HUES48 (cell line): ENCODE data around the gene PPP3CA.
"Not testable (repeated sequence)": the region's sequence is repeated elsewhere in the genome, so short reads cannot be mapped to it uniquely, and the experiment has no call there.

Experiments used
- H3K27ac ChIP-seq: one replicate; pipeline ENCODE4 v1.7.0; 2013; ENCODE audit warnings: low read depth, low read length, inconsistent platforms
- H3K27me3 ChIP-seq: 2 replicates; pipeline ENCODE4 v1.6.1; 2013; ENCODE audit warnings: mild to moderate bottlenecking, low read length; ENCODE audit not compliant: control insufficient read depth, insufficient read depth
- H3K36me3 ChIP-seq: 2 replicates; pipeline ENCODE4 v1.6.1; 2013; ENCODE audit warnings: low read length; ENCODE audit not compliant: control insufficient read depth, insufficient read depth
- H3K4me1 ChIP-seq: 2 replicates; pipeline ENCODE4 v1.6.1; 2013; ENCODE audit warnings: mild to moderate bottlenecking, low read length; ENCODE audit not compliant: control insufficient read depth, insufficient read depth
- H3K4me3 ChIP-seq: 2 replicates; pipeline ENCODE4 v1.5.1; 2013; ENCODE audit warnings: mild to moderate bottlenecking, low read depth, low read length
- H3K9ac ChIP-seq: 2 replicates; pipeline ENCODE4 v1.6.1; 2013; ENCODE audit warnings: mild to moderate bottlenecking, low read depth, low read length, moderate library complexity
- H3K9me3 ChIP-seq: 2 replicates; pipeline ENCODE4 v1.6.1; 2013; ENCODE audit warnings: low read length; ENCODE audit not compliant: control insufficient read depth, insufficient read depth

The PPP3CA gene

DNA sequence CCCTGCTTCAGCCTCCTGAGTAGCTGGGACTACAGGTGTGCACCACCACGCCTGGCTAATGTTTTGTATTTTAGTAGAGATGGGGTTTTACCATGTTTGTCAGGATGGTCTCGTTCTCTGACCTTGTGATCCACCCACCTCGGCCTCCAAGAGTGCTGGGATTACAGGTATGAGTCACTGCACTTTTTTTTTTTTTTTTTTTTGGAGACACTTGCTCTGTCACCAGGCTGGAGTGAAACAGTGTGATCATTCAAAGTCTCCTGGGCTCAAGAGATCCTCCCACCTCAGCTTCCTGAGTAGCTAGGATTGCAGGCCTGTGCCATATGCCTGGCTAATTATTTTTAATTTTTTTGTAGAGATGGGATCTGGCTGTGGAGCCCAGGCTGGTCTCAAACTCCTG is 338.8 kb downstream of the PPP3CA start:
- H3K27ac ChIP-seq: no peak overlapping the region
- H3K4me3 ChIP-seq: no peak overlapping the region
- no peaks in the 10 kb centered on the region for H3K36me3 ChIP-seq
- no peaks in the 10 kb centered on the region for H3K9me3 ChIP-seq
- no peaks in the 10 kb centered on the region for H3K4me1 ChIP-seq
- H3K9ac ChIP-seq: no peak overlapping the region
- H3K27me3 ChIP-seq: no peaks in the 10 kb centered on the region

DNA sequence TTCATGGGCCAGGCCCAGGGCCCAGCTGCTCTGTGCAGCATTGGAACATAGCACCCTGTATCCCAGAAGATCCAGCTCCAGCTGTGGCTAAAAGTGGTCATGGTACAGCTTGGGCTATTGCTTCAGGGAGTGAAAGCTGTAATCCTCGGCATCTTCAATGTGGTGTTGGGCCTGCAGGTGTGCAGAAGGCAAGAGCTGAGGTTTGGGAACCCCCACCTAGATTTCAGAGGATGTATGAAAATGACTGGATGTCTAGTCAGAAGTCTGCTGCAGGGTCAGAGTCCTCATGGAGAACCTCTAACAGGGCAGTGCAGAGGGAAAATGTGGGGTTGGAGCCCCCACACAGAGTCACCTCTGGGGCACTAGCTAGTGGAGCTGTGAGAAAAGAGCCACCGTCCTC is 341.7 kb downstream of the PPP3CA start:
- Histone ChIP-seq H3K27me3 (no peaks in the 10 kb centered on the region), H3K27ac (no peak overlapping the region), H3K4me3 (no peak overlapping the region), H3K36me3 (no peaks in the 10 kb centered on the region), H3K9me3 (no peaks in the 10 kb centered on the region), H3K9ac (no peak overlapping the region), H3K4me1 (no peaks in the 10 kb centered on the region)

DNA sequence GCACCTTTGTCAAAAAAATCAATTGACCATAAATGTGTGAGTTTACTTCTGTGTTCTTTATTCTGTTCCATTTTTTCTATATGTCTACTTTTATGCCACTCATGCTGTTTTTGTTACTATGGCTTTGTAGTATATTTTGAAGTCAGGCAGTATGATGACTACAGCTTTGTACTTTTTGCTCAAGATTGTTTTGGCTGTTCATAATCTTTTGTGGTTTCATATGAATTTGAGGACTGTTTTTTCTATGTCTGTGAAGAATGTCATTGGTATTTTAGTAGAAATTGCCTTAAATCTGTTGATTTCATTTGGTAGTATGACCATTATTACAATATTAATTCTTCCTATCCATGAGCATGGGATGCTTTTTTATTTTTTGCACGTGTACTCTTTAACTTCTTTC is 346.8 kb downstream of the PPP3CA start:
- Histone ChIP-seq H3K27me3 (no peaks in the 10 kb centered on the region), H3K9ac (no peak overlapping the region), H3K4me3 (no peak overlapping the region), H3K36me3 (no peaks in the 10 kb centered on the region), H3K9me3 (no peaks in the 10 kb centered on the region), H3K27ac (no peak overlapping the region), H3K4me1 (peaks cover 4% of the 10 kb centered on the region; the same call in 1 of the 2 replicates)

DNA sequence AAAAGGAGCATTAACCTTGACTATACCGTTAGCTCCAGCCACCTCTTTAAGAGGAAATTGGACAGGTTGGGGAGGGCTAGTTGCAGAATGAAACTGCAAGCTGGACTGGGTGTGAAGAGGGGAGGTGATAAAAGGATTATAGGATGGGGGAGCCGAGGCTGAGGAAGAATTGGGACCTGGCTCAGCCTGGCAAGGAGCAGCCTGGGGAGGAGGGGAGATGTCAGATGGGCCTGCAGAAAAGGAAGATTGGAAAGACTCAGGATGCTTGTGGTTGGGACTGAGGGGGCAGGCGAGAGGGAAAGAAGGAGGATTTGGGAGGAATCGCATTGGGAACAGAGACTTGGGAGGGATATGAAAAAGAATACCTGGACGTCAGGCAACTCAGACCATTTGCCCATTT is 351.7 kb downstream of the PPP3CA start:
- Histone ChIP-seq H3K27ac (no peak overlapping the region), H3K27me3 (no peaks in the 10 kb centered on the region), H3K9ac (no peak overlapping the region), H3K4me3 (no peak overlapping the region), H3K36me3 (no peaks in the 10 kb centered on the region), H3K4me1 (peaks cover 4% of the 10 kb centered on the region; the same call in 1 of the 2 replicates), H3K9me3 (no peaks in the 10 kb centered on the region)

DNA sequence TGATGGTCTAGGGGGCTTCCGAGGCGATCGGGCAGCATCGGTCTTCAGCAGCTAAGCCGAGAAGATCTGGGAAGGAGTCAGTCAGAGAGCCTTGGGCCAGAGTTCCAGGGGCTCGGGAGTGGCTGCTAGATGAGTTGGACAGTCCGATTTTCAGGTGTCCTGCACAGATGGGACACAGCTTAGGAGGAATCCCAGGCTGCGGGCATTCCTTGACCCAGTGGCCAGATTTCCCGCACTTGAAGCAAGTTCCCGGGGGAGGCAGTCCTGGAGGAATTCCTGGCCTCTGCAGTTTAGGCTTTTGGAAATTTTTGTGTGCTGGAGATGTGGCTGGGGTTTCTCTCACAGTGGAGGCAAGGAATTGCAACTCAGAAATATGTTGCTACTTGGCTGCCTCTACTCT is 352.3 kb downstream of the PPP3CA start:
- not testable (repeated sequence) for H3K9ac ChIP-seq, H3K4me1 ChIP-seq, H3K27me3 ChIP-seq, H3K4me3 ChIP-seq, H3K36me3 ChIP-seq, H3K9me3 ChIP-seq, H3K27ac ChIP-seq

DNA sequence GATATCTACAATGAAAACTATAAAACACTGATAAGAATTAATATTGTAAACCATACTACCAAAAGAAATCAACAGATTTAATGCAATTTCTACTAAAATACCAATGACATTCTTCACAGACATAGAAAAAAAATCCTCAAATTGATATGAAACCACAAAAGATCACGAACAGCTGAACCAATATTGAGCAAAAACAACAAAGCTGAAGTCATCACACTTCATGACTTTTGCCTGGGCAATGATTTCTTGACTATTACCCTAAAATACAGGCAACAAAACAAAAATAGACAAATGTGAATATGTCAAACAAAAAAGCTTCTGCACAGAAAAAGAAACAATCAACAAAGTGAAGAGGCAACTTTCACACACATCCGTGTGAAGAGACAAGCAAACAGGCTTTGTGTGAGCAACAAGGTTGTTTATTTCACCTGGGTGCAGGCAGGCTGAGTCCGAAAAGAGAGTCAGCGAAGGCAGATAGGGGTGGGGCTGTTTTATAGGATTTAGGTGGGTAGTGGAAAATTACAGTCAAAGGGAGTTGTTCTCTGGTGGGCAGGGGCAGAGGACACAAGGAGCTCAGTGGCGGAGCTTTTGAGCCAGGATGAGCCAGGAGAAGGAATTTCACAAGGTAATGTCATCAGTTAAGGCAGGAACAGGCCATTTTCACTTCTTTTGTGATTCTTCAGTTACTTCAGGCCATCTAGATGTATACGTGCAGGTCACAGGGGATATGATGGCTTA is 355.8 kb downstream of the PPP3CA start:
- not testable (repeated sequence) for H3K4me3 ChIP-seq, H3K9me3 ChIP-seq, H3K9ac ChIP-seq, H3K27me3 ChIP-seq, H3K36me3 ChIP-seq
- peaks cover 16% of the 10 kb centered on the region for H3K4me1 ChIP-seq
- H3K27ac ChIP-seq: peak overlapping the region; percentile 60

DNA sequence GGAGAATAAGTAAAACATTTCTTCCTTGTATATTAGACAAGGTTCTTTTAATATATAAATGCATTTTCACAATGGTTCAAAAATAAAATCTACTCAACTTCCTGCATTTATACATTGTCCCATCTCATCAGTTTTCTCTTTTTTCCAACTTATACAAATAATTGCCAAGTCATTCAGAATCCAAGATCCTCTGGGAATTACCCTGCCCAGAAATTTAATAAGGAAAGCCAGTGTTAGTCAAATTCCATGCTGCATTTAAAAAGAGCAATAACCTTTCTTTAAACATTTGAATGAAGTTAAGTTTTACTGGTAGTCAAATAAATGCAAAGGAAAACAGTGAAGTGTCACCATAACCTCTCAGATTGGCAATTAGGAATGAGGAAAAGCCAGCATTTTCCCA is 357.9 kb downstream of the PPP3CA start:
- H3K27me3 ChIP-seq: no peaks in the 10 kb centered on the region
- H3K4me3 ChIP-seq: no peak overlapping the region
- no peaks in the 10 kb centered on the region for H3K9me3 ChIP-seq
- H3K4me1 ChIP-seq: peaks cover 32% of the 10 kb centered on the region
- no peak overlapping the region for H3K27ac ChIP-seq
- no peak overlapping the region for H3K9ac ChIP-seq
- H3K36me3 ChIP-seq: no peaks in the 10 kb centered on the region

DNA sequence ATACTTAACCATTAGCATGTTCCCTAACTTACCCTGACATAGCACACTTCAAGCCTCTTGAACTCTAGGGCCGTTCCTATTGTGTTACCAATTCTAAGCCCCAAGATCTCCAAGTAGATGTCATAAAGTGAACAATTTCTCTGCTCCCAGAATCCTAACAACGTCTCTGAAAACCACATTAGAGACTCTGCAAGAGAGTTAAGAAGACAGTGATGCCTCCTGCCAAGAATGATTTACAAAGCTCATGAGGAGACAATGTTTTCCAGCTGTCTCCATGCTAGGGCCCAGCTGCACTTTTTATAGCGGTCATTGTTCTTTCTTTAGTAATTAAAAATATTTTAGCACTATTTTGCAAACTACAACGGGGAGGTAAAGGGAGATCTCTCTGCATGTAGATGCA is 358.4 kb downstream of the PPP3CA start:
- Histone ChIP-seq H3K4me3 (no peak overlapping the region), H3K27me3 (no peaks in the 10 kb centered on the region), H3K36me3 (no peaks in the 10 kb centered on the region), H3K27ac (no peak overlapping the region), H3K4me1 (peaks cover 36% of the 10 kb centered on the region), H3K9me3 (no peaks in the 10 kb centered on the region), H3K9ac (no peak overlapping the region)

DNA sequence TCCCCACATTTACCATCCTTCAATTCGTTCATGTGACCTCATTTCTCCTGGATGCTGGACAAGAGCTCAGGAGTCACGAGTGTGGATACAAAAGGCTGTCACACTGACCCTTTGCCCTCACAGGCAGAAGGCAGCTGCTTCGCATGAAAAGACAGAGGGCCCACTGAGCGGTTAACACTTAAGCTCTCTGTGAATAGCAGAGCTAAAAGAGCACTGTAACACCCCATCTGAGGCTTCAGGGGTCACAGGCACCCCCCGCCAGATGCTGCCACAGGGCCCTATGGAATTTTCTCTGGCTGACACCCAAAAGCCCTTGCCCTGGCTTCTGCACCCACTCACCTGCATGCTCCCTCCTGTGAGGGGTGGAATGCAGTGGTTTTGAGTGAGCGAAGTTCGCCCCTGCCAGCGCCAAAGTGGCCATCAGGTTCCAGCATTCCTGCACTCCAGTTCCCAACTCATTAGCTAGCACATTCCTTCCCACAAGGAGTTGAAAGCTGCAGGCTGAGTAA is 360.9 kb downstream of the PPP3CA start:
- Histone ChIP-seq H3K27ac (peak overlapping the region; percentile 76), H3K4me3 (no peak overlapping the region), H3K27me3 (no peaks in the 10 kb centered on the region), H3K9me3 (no peaks in the 10 kb centered on the region), H3K36me3 (no peaks in the 10 kb centered on the region), H3K4me1 (peaks cover 39% of the 10 kb centered on the region), H3K9ac (no peak overlapping the region)

DNA sequence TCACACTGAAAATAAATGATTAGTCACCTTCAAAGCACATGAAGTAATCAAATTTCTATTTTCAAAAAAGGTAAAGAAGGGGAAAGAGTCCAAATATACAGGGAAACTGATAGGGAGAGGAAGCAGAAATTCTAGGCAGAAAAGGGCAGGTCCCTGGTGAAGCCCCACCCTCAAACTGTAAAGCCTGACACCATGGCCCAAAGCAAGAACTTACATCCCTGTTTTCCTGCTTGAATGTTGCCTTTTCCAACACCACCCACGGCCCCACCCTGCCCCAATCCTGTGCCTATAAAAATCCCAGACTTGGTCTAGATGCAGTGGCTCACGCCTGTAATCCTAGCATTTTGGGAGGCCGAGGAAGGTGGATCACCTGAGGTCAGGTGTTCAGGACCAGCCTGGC is 361.8 kb downstream of the PPP3CA start:
- Histone ChIP-seq H3K4me3 (no peak overlapping the region), H3K27ac (peak overlapping the region; percentile 76), H3K9me3 (no peaks in the 10 kb centered on the region), H3K36me3 (no peaks in the 10 kb centered on the region), H3K4me1 (peaks cover 39% of the 10 kb centered on the region), H3K9ac (no peak overlapping the region), H3K27me3 (no peaks in the 10 kb centered on the region)

DNA sequence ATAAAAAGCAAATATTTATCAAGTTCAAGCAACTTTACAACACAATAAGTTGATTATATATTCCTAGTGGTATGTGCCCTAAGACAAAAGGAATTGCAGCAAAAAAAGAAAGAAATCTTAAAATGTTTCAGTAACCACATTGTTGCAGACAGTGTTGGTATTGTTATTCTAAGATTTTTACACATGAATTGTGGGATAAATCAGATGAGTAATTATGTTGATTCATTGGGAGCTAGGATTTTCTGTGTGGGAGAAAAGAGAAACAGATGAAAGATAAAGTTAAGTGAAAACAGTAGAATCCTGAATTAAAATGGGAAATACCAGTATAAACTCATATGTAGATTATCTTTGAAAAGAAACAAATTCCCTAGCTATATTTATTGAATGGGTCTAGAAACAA is 362.4 kb downstream of the PPP3CA start:
- no peaks in the 10 kb centered on the region for H3K36me3 ChIP-seq
- H3K27ac ChIP-seq: peak overlapping the region; percentile 69
- H3K4me1 ChIP-seq: peaks cover 36% of the 10 kb centered on the region
- no peaks in the 10 kb centered on the region for H3K9me3 ChIP-seq
- H3K27me3 ChIP-seq: no peaks in the 10 kb centered on the region
- no peak overlapping the region for H3K9ac ChIP-seq
- no peak overlapping the region for H3K4me3 ChIP-seq
